ENCODE measurements around the gene PXDC1.
"Not testable (repeated sequence)": the region's sequence is repeated elsewhere in the genome, so short reads cannot be mapped to it uniquely, and the experiment has no call there.

Gene PXDC1

GRCh38 chr6:3782876-3783832 lies 31.6 kb upstream of the PXDC1 start:
- DNase-seq (ENCODE audit: low read depth): no peak

GRCh38 chr6:3781504-3781903 lies 30.0 kb upstream of the PXDC1 start:
- no peak for DNase-seq (ENCODE audit: low read depth)

- no peak for DNase-seq (ENCODE audit: low read depth)
These were observed 28.0 kb upstream of the PXDC1 start for GRCh38 chr6:3779574-3779849.

GRCh38 chr6:3778701-3779573 lies 27.4 kb upstream of the PXDC1 start:
- DNase-seq (ENCODE audit: low read depth): no peak

GRCh38 chr6:3777730-3778461 lies 26.4 kb upstream of the PXDC1 start:
- DNase-seq (ENCODE audit: low read depth): no peak

GRCh38 chr6:3776881-3777507 lies 25.5 kb upstream of the PXDC1 start:
- no peak for DNase-seq (ENCODE audit: low read depth)

GRCh38 chr6:3775847-3776246 lies 24.3 kb upstream of the PXDC1 start:
- no peak for DNase-seq (ENCODE audit: low read depth)

- DNase-seq (ENCODE audit: low read depth): no peak
These were observed 23.9 kb upstream of the PXDC1 start for GRCh38 chr6:3775386-3775785.

- DNase-seq (ENCODE audit: low read depth): no peak
These were observed 22.3 kb upstream of the PXDC1 start for GRCh38 chr6:3773678-3774298.

- DNase-seq (ENCODE audit: low read depth): not testable (repeated sequence)
These were observed 20.9 kb upstream of the PXDC1 start for GRCh38 chr6:3772127-3772999.

GRCh38 chr6:3771407-3772011 lies 20.0 kb upstream of the PXDC1 start:
- no peak for DNase-seq (ENCODE audit: low read depth)

- DNase-seq (ENCODE audit: low read depth): no peak
These were observed 18.7 kb upstream of the PXDC1 start for GRCh38 chr6:3770023-3770720.

GRCh38 chr6:3769610-3770009 lies 18.1 kb upstream of the PXDC1 start:
- no peak for DNase-seq (ENCODE audit: low read depth)

GRCh38 chr6:3768502-3768901 lies 17.0 kb upstream of the PXDC1 start:
- no peak for DNase-seq (ENCODE audit: low read depth)

- DNase-seq (ENCODE audit: low read depth): not testable (repeated sequence)
These were observed 16.0 kb upstream of the PXDC1 start for GRCh38 chr6:3767483-3767882.

GRCh38 chr6:3766214-3766613 lies 14.7 kb upstream of the PXDC1 start:
- DNase-seq (ENCODE audit: low read depth): no peak

GRCh38 chr6:3765415-3765814 lies 13.9 kb upstream of the PXDC1 start:
- no peak for DNase-seq (ENCODE audit: low read depth)

GRCh38 chr6:3764516-3765335 lies 13.2 kb upstream of the PXDC1 start:
- DNase-seq (ENCODE audit: low read depth): no peak

- DNase-seq (ENCODE audit: low read depth): no peak
These were observed 11.3 kb upstream of the PXDC1 start for GRCh38 chr6:3762852-3763251.

Measured in activated gamma-delta T cell treated with anti-CD3 and anti-CD28 coated beads, Interleukin-2, amount 50 U/mL, for 16 hours (primary cell).